GM12878 (cell line): ENCODE data around the gene SLC25A17. TPM values are rescaled to one million over a fixed set of nuclear protein-coding genes. Genes with fewer than 3 reads are reported as not detected.

ENCODE experiments used
- ATAC-seq: fragments of 200-7000 bp; cut with Tn5 transposase; 3 replicates; pipeline ENCODE4 v1.9.1; 2020; ENCODE audit warnings: mild to moderate bottlenecking, moderate library complexity
- BruUV-seq: library from RNA; stranded (reverse); fragments of 400-500 nt; replicated peaks from 2 replicates; lab custom pipeline; 2021; lab: Mats Ljungman, UMichigan
- CTCF ChIA-PET: fragments of 300-600 bp; sonication (Branson Sonifier 250); formaldehyde crosslinking; extraction: SDS; loops from one replicate; lab custom pipeline; 2021; ENCODE audit warnings: inconsistent platforms; lab: Yijun Ruan, JAX
- POLR2A ChIA-PET: fragments of 350-600 bp; formaldehyde crosslinking; extraction: SDS; loops from one replicate; lab custom pipeline; 2021; ENCODE audit warnings: inconsistent platforms; lab: Charles Lee
- RAD21 ChIA-PET: fragments of 300-600 bp; sonication (Branson Sonifier 250); formaldehyde crosslinking; loops from one replicate; lab custom pipeline; 2023; ENCODE audit warnings: antibody characterized with exemption; ENCODE audit not compliant: unreplicated experiment; lab: Charles Lee
- SMC1A ChIA-PET: fragments of 300-600 bp; sonication (Branson Sonifier 250); formaldehyde crosslinking; loops from one replicate; lab custom pipeline; 2023; ENCODE audit not compliant: unreplicated experiment, uncharacterized antibody; lab: Charles Lee
- DNase-seq: peaks from one replicate; pipeline ENCODE4 v3.0.0-alpha.2; 2011; ENCODE audit warnings: low read depth, low spot score
- FAIRE-seq: peaks from 3 replicates; lab custom pipeline; 2011; peaks lifted over from hg19 to GRCh38; lab: Jason Lieb, UNC
- H2AFZ ChIP-seq: 2 replicates; pipeline ENCODE4 v1.6.0; 2011; ENCODE audit warnings: low read depth, low read length, control low read depth; ENCODE audit not compliant: control insufficient read depth
- H3K27ac ChIP-seq: 2 replicates; pipeline ENCODE4 v1.5.1; 2011; ENCODE audit warnings: control low read depth; ENCODE audit not compliant: control insufficient read depth, insufficient read depth
- H3K27me3 ChIP-seq, 2 experiments: replicated peaks in 1 of 2; 2 replicates each; pipeline versions ENCODE4 v1.6.0 to v1.6.1; 2011; ENCODE audit warnings: low read length in 1 of 2; ENCODE audit not compliant: control insufficient read depth in 2 of 2, insufficient read depth in 2 of 2
- H3K36me3 ChIP-seq, 2 experiments: 2 replicates each; pipeline ENCODE4 v1.5.1; 2011; ENCODE audit warnings: low read length in 1 of 2; ENCODE audit not compliant: control insufficient read depth in 2 of 2, insufficient read depth in 2 of 2
- H3K4me1 ChIP-seq: 2 replicates; pipeline ENCODE4 v1.6.1; 2011; ENCODE audit warnings: mild to moderate bottlenecking, low read length, moderate library complexity, mixed read lengths; ENCODE audit not compliant: control insufficient read depth, insufficient read depth
- H3K4me2 ChIP-seq: 2 replicates; pipeline ENCODE4 v1.6.0; 2011; ENCODE audit warnings: control low read depth; ENCODE audit not compliant: control insufficient read depth, insufficient read depth
- H3K4me3 ChIP-seq: fragments of 200-600 bp; sonication (generic); 2 replicates; pipeline ENCODE4 v1.5.1; 2016
- H3K79me2 ChIP-seq: 2 replicates; pipeline ENCODE4 v1.6.0; 2011; ENCODE audit warnings: low read length; ENCODE audit not compliant: control insufficient read depth, insufficient read depth
- H3K9ac ChIP-seq: 2 replicates; pipeline ENCODE4 v1.8.0; 2011; ENCODE audit warnings: low read length, control low read depth, mixed read lengths; ENCODE audit not compliant: control insufficient read depth, insufficient read depth
- H3K9me3 ChIP-seq: replicated peaks from 3 replicates; pipeline ENCODE4 v1.5.1; 2011; ENCODE audit warnings: mild to moderate bottlenecking, low read length; ENCODE audit not compliant: control insufficient read depth, insufficient read depth
- H4K20me1 ChIP-seq: 2 replicates; pipeline ENCODE4 v1.6.0; 2011; ENCODE audit not compliant: control insufficient read depth, insufficient read depth
- BCL11A ChIP-seq: IDR thresholded peaks from 2 replicates; pipeline ENCODE4 v1.6.1; 2011; ENCODE audit warnings: low read depth, low read length
- CHD4 ChIP-seq: fragments of 200-600 bp; sonication (generic); IDR thresholded peaks from 2 replicates; pipeline ENCODE4 v1.6.1; 2016; ENCODE audit warnings: mild to moderate bottlenecking
- GATAD2B ChIP-seq: fragments of 450-650 bp; conservative IDR thresholded peaks from 2 replicates; pipeline ENCODE4 v1.6.1; 2017; ENCODE audit warnings: low read depth, mild to moderate bottlenecking, moderate library complexity
- SMAD1 ChIP-seq: fragments of 450-650 bp; IDR thresholded peaks from 2 replicates; pipeline ENCODE4 v1.6.1; 2018; ENCODE audit warnings: mild to moderate bottlenecking, low read depth; ENCODE audit not compliant: partially characterized antibody
- SPI1 ChIP-seq: IDR thresholded peaks from 2 replicates; pipeline ENCODE4 v1.6.1; 2011; ENCODE audit warnings: low read depth, mild to moderate bottlenecking, low read length, moderate library complexity, borderline replicate concordance; ENCODE audit not compliant: insufficient read depth
- SREBF1 ChIP-seq: IDR thresholded peaks from 2 replicates; pipeline ENCODE4 v1.6.1; 2012; ENCODE audit warnings: mild to moderate bottlenecking, low read length
- YY1 ChIP-seq: IDR thresholded peaks from 2 replicates; pipeline ENCODE4 v1.6.1; 2011; ENCODE audit warnings: low read depth, mild to moderate bottlenecking, low read length
- WGBS: methylation state at CpG from one replicate; pipeline ENCODE4 v1.1.6; 2016; ENCODE audit warnings: low lambda C conversion rate; ENCODE audit not compliant: insufficient replicate concordance, insufficient coverage; ENCODE audit errors: missing lambda C conversion rate; 5-methylcytosine and 5-hydroxymethylcytosine counted together
- in situ Hi-C: fragments of 300-500 bp; cut with MboI; formaldehyde crosslinking; loops from 9 replicates; pipeline ENCODE4 v1.14.3; 2018; ENCODE audit warnings: mixed read lengths
- intact Hi-C: fragments of 100-400 bp; cut with micrococcal nuclease; formaldehyde crosslinking; loops from one replicate; pipeline ENCODE4 v1.14.2; 2022; ENCODE audit not compliant: unreplicated experiment
- polyA plus RNA-seq, 11 experiments: library from polyadenylated mRNA; depleted of rRNA in 4 of 11; unstranded in 6 of 11; stranded (reverse) in 5 of 11; fragments of >200 nt; fragmentation: Nextera tagmentation in 4 of 11; fragmentation: Illumina TruSeq in 1 of 11; extraction: Ambion mirVana in 4 of 11; extraction: Trizol in 1 of 11; gene quantifications; 1 replicate in 1 of 11; 2 replicates in 10 of 11; pipeline versions ENCODE4 v1.2.1 to v1.2.3, GENCODE V29; 2011 to 2016; ENCODE audit warnings: inconsistent platforms in 2 of 11, missing spikeins in 2 of 11, low read depth in 1 of 11
- total RNA-seq, 4 experiments: library from RNA; depleted of rRNA in 3 of 4; stranded (reverse); fragments of >200 nt in 3 of 4; fragmentation: Illumina TruSeq in 1 of 4; extraction: Trizol in 1 of 4; gene quantifications; 2 replicates each; pipeline versions ENCODE4 v1.2.1 to v1.2.3, GENCODE V29; 2013 to 2021
- TF ChIP-seq, protein P1 (sequence below): fragments of 450-650 bp; IDR thresholded peaks from 2 replicates; pipeline ENCODE4 v1.6.1; 2016; ENCODE audit warnings: mild to moderate bottlenecking
- TF ChIP-seq, protein P2 (sequence below): fragments of 450-650 bp; IDR thresholded peaks from 2 replicates; pipeline ENCODE4 v1.6.1; 2016; ENCODE audit warnings: mild to moderate bottlenecking

Gene SLC25A17
- total and polyA plus RNA-seq, 10 of the 15 experiments (the other 5 are each of a cell fraction or from before 2014, with no cell fraction given) = 37.5 to 113 (median 62.3) TPM

DNA sequence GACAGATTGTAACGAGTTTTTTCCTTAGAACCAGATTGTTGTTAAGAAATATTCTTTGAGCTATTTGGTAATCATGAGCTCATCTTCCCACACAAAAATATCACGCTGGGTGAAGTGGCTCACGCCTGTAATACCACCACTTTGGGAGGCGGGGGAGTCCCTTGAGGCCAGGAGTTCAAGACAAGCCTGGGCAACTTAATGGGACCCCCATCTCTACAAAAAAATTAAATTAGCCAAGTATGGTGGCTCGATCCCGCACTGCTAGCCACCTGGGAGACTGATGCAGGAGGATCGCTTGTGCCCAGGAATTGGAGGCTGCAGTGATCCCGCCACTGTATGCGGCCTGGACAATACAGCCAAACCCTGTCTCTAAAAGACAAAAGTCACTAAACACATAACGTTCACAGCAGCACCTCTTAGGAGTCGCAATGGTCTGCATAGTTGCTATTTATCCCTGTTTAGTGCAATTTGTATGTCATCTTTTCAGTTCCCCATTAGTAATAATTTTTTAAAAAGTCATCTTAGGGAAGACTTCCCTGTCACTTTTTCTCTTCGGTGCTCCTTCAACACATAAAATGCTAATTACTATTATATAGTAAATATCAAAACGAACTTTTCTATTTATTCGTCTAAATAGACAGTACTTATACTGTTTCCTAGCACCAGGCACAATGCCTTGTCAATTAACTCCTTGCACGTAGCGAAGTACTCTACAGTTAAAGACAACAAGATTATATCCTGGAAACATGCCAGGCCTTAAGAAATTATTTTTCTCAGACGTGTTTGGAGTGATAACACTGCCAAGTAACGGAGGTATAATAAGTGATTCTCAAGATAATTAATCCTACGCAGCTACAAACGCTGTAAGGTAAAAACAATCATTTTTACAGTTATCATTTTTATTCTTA, 36.2 kb upstream of the SLC25A17 start:
- DNase-seq (no peak), FAIRE-seq (no peak), ATAC-seq (no peak)
- intact Hi-C loops = no loop called here
- 19% methylated on average over 20 of the region's 20 CpGs for WGBS
- in situ Hi-C loops = no loop called here
- H3K79me2 ChIP-seq = peaks cover 87% of the 10 kb centered on the region
- TF ChIP-seq, protein P1, sequence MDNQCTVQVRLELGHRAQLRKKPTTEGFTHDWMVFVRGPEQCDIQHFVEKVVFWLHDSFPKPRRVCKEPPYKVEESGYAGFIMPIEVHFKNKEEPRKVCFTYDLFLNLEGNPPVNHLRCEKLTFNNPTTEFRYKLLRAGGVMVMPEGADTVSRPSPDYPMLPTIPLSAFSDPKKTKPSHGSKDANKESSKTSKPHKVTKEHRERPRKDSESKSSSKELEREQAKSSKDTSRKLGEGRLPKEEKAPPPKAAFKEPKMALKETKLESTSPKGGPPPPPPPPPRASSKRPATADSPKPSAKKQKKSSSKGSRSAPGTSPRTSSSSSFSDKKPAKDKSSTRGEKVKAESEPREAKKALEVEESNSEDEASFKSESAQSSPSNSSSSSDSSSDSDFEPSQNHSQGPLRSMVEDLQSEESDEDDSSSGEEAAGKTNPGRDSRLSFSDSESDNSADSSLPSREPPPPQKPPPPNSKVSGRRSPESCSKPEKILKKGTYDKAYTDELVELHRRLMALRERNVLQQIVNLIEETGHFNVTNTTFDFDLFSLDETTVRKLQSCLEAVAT = peak; percentile 59; the same call in 1 of the 2 replicates
- TF ChIP-seq BCL11A = no peak
- no peak for TF ChIP-seq SREBF1
- TF ChIP-seq SPI1 = peak; percentile 59; the same call in 1 of the 2 replicates
- TF ChIP-seq SMAD1 = no peak
- TF ChIP-seq, protein P2, sequence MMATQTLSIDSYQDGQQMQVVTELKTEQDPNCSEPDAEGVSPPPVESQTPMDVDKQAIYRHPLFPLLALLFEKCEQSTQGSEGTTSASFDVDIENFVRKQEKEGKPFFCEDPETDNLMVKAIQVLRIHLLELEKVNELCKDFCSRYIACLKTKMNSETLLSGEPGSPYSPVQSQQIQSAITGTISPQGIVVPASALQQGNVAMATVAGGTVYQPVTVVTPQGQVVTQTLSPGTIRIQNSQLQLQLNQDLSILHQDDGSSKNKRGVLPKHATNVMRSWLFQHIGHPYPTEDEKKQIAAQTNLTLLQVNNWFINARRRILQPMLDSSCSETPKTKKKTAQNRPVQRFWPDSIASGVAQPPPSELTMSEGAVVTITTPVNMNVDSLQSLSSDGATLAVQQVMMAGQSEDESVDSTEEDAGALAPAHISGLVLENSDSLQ = 0 out of 2 replicates have a peak, but pooled peaks have one; percentile 20
- TF ChIP-seq GATAD2B = no peak
- TF ChIP-seq YY1 = no peak
- no peak for TF ChIP-seq CHD4
- POLR2A ChIA-PET = interaction anchor here (0.6 to 6.2 kb wide), 6 partner anchors 28 to 352 kb away, joined by 3 to 41 read pairs (median 4); partner anchors contain the start of genes RBX1 and SLC25A17
- peaks cover 0 to 1% of the 10 kb centered on the region in 2 experiments; a peak in 1 of 4 replicates for H3K36me3 ChIP-seq
- SMC1A ChIA-PET = interaction anchor here (0.9 to 3.3 kb wide), 10 partner anchors 26 to 418 kb away, joined by 3 to 14 read pairs (median 4); no protein-coding TSS in a partner anchor
- RAD21 ChIA-PET = interaction anchor here (1.0 to 2.4 kb wide), 5 partner anchors 11 to 419 kb away, joined by 4 to 17 read pairs (median 5); partner anchors contain the start of gene SLC25A17
- no TSS peak for BruUV-seq
- H3K4me3 ChIP-seq = peak overlapping the region; percentile 96
- peak overlapping the region; percentile 86 for H3K4me2 ChIP-seq
- CTCF ChIA-PET = interaction anchor here (0.6 to 3.9 kb wide), 7 partner anchors 11 to 172 kb away, joined by 3 to 15 read pairs (median 6); no protein-coding TSS in a partner anchor
- peak overlapping the region; percentile 95 for H3K9ac ChIP-seq
- H4K20me1 ChIP-seq = no peaks in the 10 kb centered on the region
- H3K9me3 ChIP-seq = no peaks in the 10 kb centered on the region
- no peaks in the 10 kb centered on the region for H3K27me3 ChIP-seq
- peaks cover 4% of the 10 kb centered on the region for H3K4me1 ChIP-seq
- peak overlapping the region; percentile 81 for H2AFZ ChIP-seq
- H3K27ac ChIP-seq = peak overlapping the region; percentile 96
